SK-N-SH treated with all-trans-retinoic acid at 6 μM for 48 hours (cell line): ENCODE data around the gene ANKRD6.

Experiments used
- ATAC-seq: fragments of 200-7000 bp; cut with Tn5 transposase; 3 replicates; pipeline ENCODE4 v1.9.1; 2020; ENCODE audit warnings: mild to moderate bottlenecking, moderate library complexity
- CREB5 ChIP-seq: fragments of 250-450 bp; sonication (Bioruptor Pico); IDR thresholded peaks from 2 replicates; pipeline ENCODE4 v1.5.1; 2020; ENCODE audit warnings: low read depth, mild to moderate bottlenecking, moderate library complexity
- PATZ1 ChIP-seq: fragments of 250-450 bp; sonication (Bioruptor Pico); IDR thresholded peaks from 2 replicates; pipeline ENCODE4 v1.8.0; 2020; ENCODE audit warnings: mild to moderate bottlenecking, moderate library complexity, borderline replicate concordance

Gene ANKRD6

GRCh38 chr6:89682991-89683390, 250.0 kb downstream of the ANKRD6 start:
- no peak for ATAC-seq
- no peak for TF ChIP-seq PATZ1 (CRISPR knock-in tag)
- TF ChIP-seq CREB5 (CRISPR knock-in tag): no peak
